Large intestine (tissue), 3 donors: ENCODE measurements around the gene STXBP5L. TPM values are rescaled to one million over a fixed set of nuclear protein-coding genes. Genes with fewer than 3 reads are reported as not detected.
"Not testable (repeated sequence)": the region's sequence is repeated elsewhere in the genome, so short reads cannot be mapped to it uniquely, and the experiment has no call there.

Experiments used
- DNase-seq, 2 donors: peaks; one replicate each; pipeline versions ENCODE4 v3.0.0 to v3.0.0-alpha.2; 2013
- H3K27ac ChIP-seq: one replicate; pipeline ENCODE4 v1.5.1; 2013; ENCODE audit warnings: low read length
- H3K27me3 ChIP-seq: 2 replicates; pipeline ENCODE4 v1.6.1; 2013; ENCODE audit warnings: low read length; ENCODE audit not compliant: control insufficient read depth, insufficient read depth
- H3K36me3 ChIP-seq: 2 replicates; pipeline ENCODE4 v1.6.1; 2013; ENCODE audit warnings: low read length; ENCODE audit not compliant: control insufficient read depth, insufficient read depth
- H3K4me1 ChIP-seq: one replicate; pipeline ENCODE4 v1.6.1; 2013; ENCODE audit warnings: low read length; ENCODE audit not compliant: control insufficient read depth, insufficient read depth
- H3K4me3 ChIP-seq: one replicate; pipeline ENCODE4 v1.5.1; 2013; ENCODE audit warnings: low read length
- H3K9me3 ChIP-seq: one replicate; pipeline ENCODE4 v1.6.1; 2013; ENCODE audit warnings: mild to moderate bottlenecking, low read depth, low read length, moderate library complexity; ENCODE audit not compliant: control insufficient read depth
- WGBS: methylation state at CpG from one replicate; pipeline ENCODE4 v1.1.5; 2013; ENCODE audit warnings: low lambda C conversion rate; ENCODE audit not compliant: insufficient coverage; 5-methylcytosine and 5-hydroxymethylcytosine counted together
- polyA plus RNA-seq: library from polyadenylated mRNA; unstranded; fragments of 120-200 nt; gene quantifications from one replicate; pipeline ENCODE4 v1.2.1, GENCODE V29; 2013

STXBP5L gene
- polyA plus RNA-seq, 1 donor: 0.84 TPM

DNA sequence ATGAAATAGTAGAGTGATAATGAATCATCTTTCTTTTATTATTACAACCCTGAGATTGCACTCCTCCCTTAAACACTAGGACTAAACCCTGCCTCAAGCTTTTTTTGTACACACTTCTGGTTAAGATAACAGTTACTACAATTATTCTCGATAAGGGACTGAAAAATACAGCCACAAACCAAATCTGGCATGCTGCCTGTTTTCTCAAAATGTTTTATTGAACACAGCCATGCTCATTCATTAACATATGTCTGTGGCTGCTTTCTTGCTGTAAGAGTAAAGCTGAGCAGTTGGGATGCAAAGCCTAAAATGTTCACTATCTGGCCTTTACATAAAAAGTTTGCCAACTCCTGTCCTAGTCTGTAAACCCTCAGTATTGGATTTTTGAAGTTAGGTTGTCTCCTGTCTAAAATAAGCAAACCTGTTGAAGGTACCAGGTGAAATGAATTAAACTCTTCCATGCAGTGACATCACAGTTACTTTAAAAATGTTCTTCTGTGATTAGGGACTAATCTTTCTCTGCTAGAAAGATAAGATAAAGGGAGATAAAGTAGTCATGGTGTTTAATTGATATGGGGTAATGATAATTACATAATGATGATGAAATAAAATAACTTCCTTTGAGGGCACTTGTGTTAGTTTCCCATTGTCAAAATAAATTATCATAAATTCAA lies 218.2 kb downstream of the STXBP5L start:
- Histone ChIP-seq H3K27ac (no peak overlapping the region), H3K4me1 (no peaks in the 10 kb centered on the region), H3K27me3 (no peaks in the 10 kb centered on the region), H3K36me3 (no peaks in the 10 kb centered on the region), H3K9me3 (no peaks in the 10 kb centered on the region), H3K4me3 (no peak overlapping the region)
- no CpG with 5 or more reads among the region's 1 CpG for WGBS
- DNase-seq: no peak

DNA sequence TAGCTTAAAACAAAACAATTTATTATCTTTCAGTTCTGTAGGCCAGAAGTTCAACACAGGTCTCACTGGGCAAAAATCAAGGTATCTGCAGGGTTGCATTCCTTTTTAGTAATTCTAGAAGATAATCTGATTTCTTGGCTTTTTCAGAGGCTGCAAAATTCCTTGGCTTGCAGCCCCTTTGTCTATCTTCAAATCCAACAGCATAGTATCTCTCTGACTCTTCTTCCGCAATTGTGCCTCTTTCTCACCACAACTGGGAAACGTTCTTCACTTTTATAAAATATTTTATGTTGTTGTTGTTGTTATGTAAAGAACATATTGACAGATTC lies 218.7 kb downstream of the STXBP5L start:
- Histone ChIP-seq H3K9me3 (no peaks in the 10 kb centered on the region), H3K4me3 (no peak overlapping the region), H3K27me3 (no peaks in the 10 kb centered on the region), H3K4me1 (no peaks in the 10 kb centered on the region), H3K36me3 (no peaks in the 10 kb centered on the region), H3K27ac (no peak overlapping the region)
- DNase-seq: no peak
- WGBS: 83% methylated on average over 1 of the region's 2 CpGs

- Histone ChIP-seq H3K27me3 (no peaks in the 10 kb centered on the region), H3K4me1 (no peaks in the 10 kb centered on the region), H3K27ac (no peak overlapping the region), H3K4me3 (no peak overlapping the region), H3K36me3 (no peaks in the 10 kb centered on the region), H3K9me3 (no peaks in the 10 kb centered on the region)
- no CpG with 5 or more reads among the region's 4 CpGs for WGBS
- DNase-seq: no peak
These were observed 244.6 kb downstream of the STXBP5L start for GRCh38 chr3:121152573-121152972.

- no peaks in the 10 kb centered on the region for H3K4me1 ChIP-seq
- no peak overlapping the region for H3K27ac ChIP-seq
- no peaks in the 10 kb centered on the region for H3K9me3 ChIP-seq
- H3K27me3 ChIP-seq: no peaks in the 10 kb centered on the region
- 0% methylated on average over 1 of the region's 1 CpG for WGBS
- H3K4me3 ChIP-seq: no peak overlapping the region
- H3K36me3 ChIP-seq: no peaks in the 10 kb centered on the region
- no peak for DNase-seq
These were observed 245.8 kb downstream of the STXBP5L start for GRCh38 chr3:121153851-121154250.

GRCh38 chr3:121155028-121155427 lies 247.0 kb downstream of the STXBP5L start:
- no peaks in the 10 kb centered on the region for H3K27me3 ChIP-seq
- no peaks in the 10 kb centered on the region for H3K9me3 ChIP-seq
- no peak for DNase-seq
- no peak overlapping the region for H3K4me3 ChIP-seq
- no peaks in the 10 kb centered on the region for H3K36me3 ChIP-seq
- H3K27ac ChIP-seq: no peak overlapping the region
- 57% methylated on average over 1 of the region's 1 CpG for WGBS
- H3K4me1 ChIP-seq: no peaks in the 10 kb centered on the region

- H3K4me3 ChIP-seq: no peak overlapping the region
- H3K9me3 ChIP-seq: no peaks in the 10 kb centered on the region
These were observed 257.4 kb downstream of the STXBP5L start for GRCh38 chr3:121165397-121165837.

GRCh38 chr3:121167374-121168139 lies 259.6 kb downstream of the STXBP5L start:
- H3K36me3 ChIP-seq: no peaks in the 10 kb centered on the region
- DNase-seq: no peak

More at GRCh38 chr3:121165397-121165837, 257.4 kb downstream of the STXBP5L start:
- Histone ChIP-seq H3K36me3 (no peaks in the 10 kb centered on the region), H3K4me1 (no peaks in the 10 kb centered on the region), H3K27ac (no peak overlapping the region), H3K27me3 (no peaks in the 10 kb centered on the region)
- 80% methylated on average over 1 of the region's 7 CpGs for WGBS
- DNase-seq: no peak

DNA sequence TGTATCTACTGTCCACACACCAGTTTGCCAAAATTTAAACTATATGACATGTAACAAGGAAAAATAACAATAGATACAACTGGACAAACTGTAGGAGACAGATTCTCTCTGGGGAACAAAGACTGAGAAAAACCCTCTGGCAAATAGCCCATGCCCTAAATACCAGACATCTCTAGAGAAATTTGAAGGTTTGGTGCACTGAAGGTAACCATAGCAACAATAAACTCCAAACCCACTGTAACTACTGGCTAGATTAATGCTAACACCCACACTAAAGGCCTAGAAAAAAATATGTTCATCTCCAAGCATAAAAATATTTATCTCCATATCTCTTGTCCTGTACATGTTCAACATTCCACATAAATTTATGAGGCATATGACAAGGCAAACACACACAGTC lies 267.1 kb downstream of the STXBP5L start:
- no peak overlapping the region for H3K4me3 ChIP-seq

More at GRCh38 chr3:121167374-121168139, 259.6 kb downstream of the STXBP5L start:
- H3K27me3 ChIP-seq: no peaks in the 10 kb centered on the region
- H3K4me3 ChIP-seq: no peak overlapping the region
- H3K4me1 ChIP-seq: no peaks in the 10 kb centered on the region
- WGBS: no CpG with 5 or more reads among the region's 4 CpGs
- no peak overlapping the region for H3K27ac ChIP-seq
- H3K9me3 ChIP-seq: no peaks in the 10 kb centered on the region

GRCh38 chr3:121190626-121191025 lies 282.6 kb downstream of the STXBP5L start:
- H3K27ac ChIP-seq, H3K4me3 ChIP-seq, H3K4me1 ChIP-seq, H3K36me3 ChIP-seq, H3K27me3 ChIP-seq, DNase-seq: not testable (repeated sequence)
- peaks cover 14% of the 10 kb centered on the region for H3K9me3 ChIP-seq
- WGBS: no CpG with 5 or more reads among the region's 26 CpGs

More for the DNA sequence above, 267.1 kb downstream of the STXBP5L start:
- Histone ChIP-seq H3K27me3 (no peaks in the 10 kb centered on the region), H3K9me3 (peaks cover 2% of the 10 kb centered on the region), H3K27ac (no peak overlapping the region), H3K4me1 (no peaks in the 10 kb centered on the region), H3K36me3 (no peaks in the 10 kb centered on the region)
- DNase-seq: no peak

GRCh38 chr3:121202573-121202972 lies 294.6 kb downstream of the STXBP5L start:
- Histone ChIP-seq H3K4me1 (no peaks in the 10 kb centered on the region), H3K36me3 (no peaks in the 10 kb centered on the region), H3K27me3 (no peaks in the 10 kb centered on the region), H3K27ac (no peak overlapping the region), H3K4me3 (no peak overlapping the region), H3K9me3 (peaks cover 5% of the 10 kb centered on the region)
- no peak for DNase-seq

- Histone ChIP-seq H3K4me1 (no peaks in the 10 kb centered on the region), H3K4me3 (no peak overlapping the region), H3K36me3 (no peaks in the 10 kb centered on the region), H3K27ac (no peak overlapping the region), H3K9me3 (no peaks in the 10 kb centered on the region), H3K27me3 (no peaks in the 10 kb centered on the region)
- DNase-seq: no peak
- no CpG with 5 or more reads among the region's 2 CpGs for WGBS
These were observed 315.1 kb downstream of the STXBP5L start for GRCh38 chr3:121223116-121223515.
